Fibroblast of mammary gland (primary cell): Measurements from ENCODE around the gene RHOT2.

ENCODE experiments used
- DNase-seq: peaks from one replicate; pipeline ENCODE4 v3.0.0-alpha.2; 2010; ENCODE audit warnings: low read depth
- H3K4me3 ChIP-seq: 2 replicates; pipeline ENCODE4 v1.5.1; 2011; ENCODE audit warnings: low read depth, mild to moderate bottlenecking, low read length, moderate library complexity; ENCODE audit not compliant: control insufficient read depth
- TF ChIP-seq, protein P1 (sequence below): conservative IDR thresholded peaks from 2 replicates; pipeline ENCODE4 v1.5.1; 2011; ENCODE audit warnings: low read depth, low read length, inconsistent platforms; ENCODE audit not compliant: control insufficient read depth, insufficient read depth

The RHOT2 gene

DNA sequence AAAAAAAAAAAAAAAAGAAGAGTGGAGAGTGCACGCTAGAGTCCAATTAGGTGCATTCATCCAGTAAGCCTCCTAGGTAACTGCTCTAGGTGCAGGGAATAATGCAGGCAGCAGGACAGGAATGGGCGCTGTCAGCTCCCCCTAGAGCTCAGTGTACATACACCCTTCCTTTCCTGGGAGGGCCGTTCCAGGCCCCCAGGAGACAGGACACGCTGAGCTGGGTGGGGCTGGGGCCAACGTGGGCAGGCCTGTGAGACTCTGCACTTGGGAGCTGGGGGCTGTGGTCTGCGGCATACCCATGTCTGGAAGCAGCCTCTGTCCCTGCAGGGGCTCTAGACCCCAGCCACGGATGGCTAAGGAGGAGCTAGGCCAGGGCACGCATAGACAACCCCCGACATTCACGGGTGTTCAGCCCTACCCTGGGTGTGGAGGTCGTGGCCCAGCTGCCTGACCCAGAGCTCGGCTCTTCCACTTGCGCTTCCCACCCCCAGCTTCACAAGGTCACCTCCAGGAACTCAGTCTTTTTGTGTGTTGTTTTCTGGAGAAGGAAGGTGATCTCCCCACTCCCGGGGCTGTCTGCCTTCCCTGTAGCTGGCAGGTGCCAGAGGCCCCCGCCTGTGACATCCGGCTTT is 52.0 kb downstream of the RHOT2 start:
- peak overlapping the region; percentile 58 for H3K4me3 ChIP-seq
- TF ChIP-seq, protein P1, sequence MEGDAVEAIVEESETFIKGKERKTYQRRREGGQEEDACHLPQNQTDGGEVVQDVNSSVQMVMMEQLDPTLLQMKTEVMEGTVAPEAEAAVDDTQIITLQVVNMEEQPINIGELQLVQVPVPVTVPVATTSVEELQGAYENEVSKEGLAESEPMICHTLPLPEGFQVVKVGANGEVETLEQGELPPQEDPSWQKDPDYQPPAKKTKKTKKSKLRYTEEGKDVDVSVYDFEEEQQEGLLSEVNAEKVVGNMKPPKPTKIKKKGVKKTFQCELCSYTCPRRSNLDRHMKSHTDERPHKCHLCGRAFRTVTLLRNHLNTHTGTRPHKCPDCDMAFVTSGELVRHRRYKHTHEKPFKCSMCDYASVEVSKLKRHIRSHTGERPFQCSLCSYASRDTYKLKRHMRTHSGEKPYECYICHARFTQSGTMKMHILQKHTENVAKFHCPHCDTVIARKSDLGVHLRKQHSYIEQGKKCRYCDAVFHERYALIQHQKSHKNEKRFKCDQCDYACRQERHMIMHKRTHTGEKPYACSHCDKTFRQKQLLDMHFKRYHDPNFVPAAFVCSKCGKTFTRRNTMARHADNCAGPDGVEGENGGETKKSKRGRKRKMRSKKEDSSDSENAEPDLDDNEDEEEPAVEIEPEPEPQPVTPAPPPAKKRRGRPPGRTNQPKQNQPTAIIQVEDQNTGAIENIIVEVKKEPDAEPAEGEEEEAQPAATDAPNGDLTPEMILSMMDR, result peak; percentile 25
- no peak for DNase-seq

DNA sequence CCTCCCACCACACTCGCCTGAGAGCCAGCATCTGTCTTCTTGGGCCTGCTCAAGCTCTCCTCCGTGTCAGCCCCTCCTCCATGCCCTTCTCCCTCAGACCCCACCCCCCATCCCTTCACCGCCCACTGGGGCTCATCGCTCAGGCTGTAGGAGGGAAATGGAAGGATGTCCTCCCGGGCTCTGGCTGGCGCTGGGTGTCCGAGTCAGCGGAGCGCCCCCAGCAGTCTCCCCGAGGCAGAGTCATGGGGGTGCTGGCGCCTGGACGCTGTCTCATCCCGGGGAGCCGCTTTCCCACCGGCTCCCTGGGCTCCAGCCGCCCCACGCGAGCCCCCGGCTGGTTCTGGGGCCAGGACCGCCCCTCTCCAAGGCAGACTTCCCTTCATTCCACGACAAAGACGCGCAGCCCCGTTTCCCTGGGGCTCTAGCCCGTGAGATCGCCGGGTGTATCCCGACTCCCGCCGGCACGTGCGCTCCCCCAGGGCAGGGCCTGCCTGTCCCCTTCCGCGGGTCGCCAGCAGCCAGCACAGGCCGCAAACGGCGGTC is 52.6 kb downstream of the RHOT2 start:
- TF ChIP-seq, protein P1, result peak; percentile 9
- H3K4me3 ChIP-seq, result peak overlapping the region; percentile 58
- DNase-seq, result peak; percentile 69

DNA sequence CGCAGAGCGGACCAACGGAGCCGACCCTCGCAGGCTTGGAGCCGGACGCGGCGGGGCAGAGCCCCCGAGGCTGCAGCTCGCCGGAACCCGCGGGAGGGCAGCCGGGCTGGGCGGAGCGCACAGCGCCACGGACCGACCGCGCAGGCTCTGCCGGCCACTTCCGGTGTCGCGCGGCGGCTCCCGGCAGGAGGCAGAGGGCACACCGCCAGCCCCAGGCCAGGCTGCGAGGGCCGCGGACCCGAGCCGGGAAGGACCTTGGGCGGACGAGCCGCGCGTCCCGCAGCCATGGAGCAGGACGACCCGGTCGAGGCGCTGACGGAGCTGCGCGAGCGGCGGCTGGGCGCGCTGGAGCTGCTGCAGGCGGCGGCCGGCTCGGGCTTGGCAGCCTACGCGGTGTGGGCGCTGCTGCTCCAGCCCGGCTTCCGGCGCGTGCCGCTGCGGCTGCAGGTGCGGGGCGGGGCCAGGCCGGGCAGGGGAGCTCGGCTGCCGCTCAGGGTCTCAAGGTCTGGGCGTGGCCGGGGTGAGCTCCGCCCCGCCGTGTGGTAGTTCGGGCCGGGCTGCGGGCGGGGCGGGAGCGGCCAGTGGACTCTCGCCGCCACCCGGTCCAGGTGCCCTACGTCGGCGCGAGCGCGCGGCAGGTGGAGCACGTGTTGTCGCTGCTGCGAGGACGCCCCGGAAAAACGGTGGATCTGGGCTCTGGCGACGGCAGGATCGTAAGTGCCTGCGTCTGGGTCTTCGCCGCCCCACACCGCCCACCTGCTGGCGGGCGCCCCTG is 53.2 kb downstream of the RHOT2 start, which contains the start of gene ANTKMT:
Gene ANTKMT, plus strand, starts transcription at position 157 of the 775 bp plus-strand sequence. Its CDS starts 129 bp downstream, at position 286.
- H3K4me3 ChIP-seq, result peak within 1 kb of the TSS; percentile 58
- peak; percentile 58 for DNase-seq
- TF ChIP-seq, protein P1, result no peak

DNA sequence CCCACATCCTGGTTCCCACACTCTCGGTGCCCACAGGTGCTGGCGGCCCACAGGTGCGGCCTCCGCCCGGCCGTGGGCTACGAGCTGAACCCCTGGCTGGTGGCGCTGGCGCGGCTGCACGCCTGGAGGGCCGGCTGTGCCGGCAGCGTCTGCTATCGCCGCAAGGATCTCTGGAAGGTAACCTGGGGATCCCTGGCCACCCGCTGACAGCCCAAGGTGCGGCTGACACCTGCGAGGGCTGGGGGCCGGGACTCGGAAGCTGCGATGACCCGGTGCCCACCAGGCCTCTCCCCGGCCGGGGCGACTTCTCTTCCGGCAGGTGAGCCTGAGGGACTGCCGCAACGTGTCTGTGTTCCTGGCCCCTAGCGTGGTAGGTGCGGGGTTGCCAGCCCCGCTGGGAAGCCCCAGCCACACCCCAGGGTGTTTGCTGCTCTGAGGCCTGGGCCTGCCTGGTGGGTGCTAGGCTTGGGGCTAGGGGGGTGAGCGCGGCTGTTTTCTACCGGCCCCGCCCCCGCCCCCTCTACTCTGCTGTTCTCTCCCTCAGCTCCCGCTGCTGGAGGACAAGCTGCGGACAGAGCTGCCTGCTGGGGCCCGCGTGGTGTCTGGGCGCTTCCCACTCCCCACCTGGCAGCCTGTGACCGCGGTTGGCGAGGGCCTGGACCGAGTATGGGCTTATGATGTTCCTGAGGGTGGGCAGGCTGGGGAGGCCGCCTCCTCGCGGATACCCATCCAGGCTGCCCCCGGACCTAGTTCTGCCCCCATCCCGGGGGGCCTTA is 54.0 kb downstream of the RHOT2 start:
- TF ChIP-seq, protein P1, result no peak
- no peak for DNase-seq
- peak overlapping the region; percentile 28 for H3K4me3 ChIP-seq

DNA sequence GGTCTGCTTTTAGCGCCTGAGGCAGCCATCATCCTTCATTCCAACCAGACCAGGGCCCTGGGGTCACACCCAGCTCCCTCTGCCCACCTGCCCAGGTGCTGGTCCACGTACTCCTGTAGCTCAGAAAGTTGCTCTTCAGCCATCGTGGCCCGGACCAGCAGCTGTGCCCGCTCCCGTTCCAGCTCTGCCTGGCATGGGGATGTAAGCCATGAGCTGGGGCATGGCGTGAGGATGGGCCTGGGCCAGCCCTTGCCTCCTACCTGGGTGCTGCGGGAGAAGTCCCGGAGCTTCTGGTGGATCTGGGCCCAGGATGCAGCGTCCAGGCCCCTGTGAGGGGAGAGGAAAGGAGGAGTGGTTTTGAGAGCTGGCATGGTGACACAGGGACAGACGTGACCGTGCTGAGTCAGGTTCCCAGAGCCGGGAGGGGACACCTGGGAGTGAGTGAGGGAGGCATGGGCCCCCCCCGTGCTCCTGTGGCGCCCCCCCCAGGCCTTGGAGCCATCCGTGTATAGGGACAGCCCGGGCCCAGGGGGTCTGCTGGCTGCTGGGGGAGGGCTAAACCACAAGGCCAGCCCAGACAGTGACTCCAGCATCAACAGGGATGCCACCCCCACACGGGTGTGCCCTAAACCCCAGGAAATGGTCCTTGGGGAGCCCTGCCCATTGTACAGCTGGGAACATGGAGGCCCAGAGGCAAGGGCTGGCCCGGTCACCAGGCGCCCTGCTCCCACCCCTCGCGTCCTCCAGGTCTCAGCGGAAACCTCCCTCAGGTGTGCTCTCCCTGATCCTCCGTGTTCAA is 55.1 kb downstream of the RHOT2 start:
- TF ChIP-seq, protein P1, result no peak
- H3K4me3 ChIP-seq, result no peak overlapping the region
- DNase-seq, result no peak

DNA sequence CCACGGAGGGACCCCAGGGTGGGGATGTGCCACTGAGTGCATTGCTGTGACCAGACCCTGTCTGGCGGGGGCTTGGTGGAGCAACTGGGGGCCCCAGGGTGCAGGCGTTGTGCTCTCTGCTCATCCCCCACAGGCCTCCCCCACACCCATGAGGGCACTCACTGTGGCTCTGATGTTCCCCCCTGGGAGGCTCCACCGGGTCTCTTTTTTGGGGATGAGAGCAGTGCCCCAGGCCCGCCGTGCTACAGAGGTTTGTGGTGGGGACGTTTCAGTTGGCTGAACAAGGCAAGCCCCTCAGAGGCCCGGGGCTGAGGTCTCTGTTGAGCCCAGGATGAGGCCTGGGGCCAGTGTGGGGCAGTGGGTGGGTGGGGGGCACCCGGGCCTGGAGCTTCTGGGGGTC is 55.8 kb downstream of the RHOT2 start:
- no peak overlapping the region for H3K4me3 ChIP-seq
- no peak for DNase-seq
- TF ChIP-seq, protein P1, result no peak
